ENCODE measurements around the gene SPACDR.

Gene SPACDR

GRCh38 chr7:100492738-100493475 is 28.8 kb upstream of the SPACDR start:
- Histone ChIP-seq H3K4me3 (ENCODE audit: low read depth, low read length) (peak overlapping the region; percentile 61), H3K27me3 (ENCODE audit: control insufficient read depth, insufficient read depth, low read length) (peaks cover 4% of the 10 kb centered on the region), H3K4me1 (ENCODE audit: control insufficient read depth, insufficient read depth, low read length) (peaks cover 5% of the 10 kb centered on the region; the same call in 1 of the 2 replicates), H3K9ac (ENCODE audit: low read depth, low read length) (no peak overlapping the region), H3K36me3 (ENCODE audit: control insufficient read depth, insufficient read depth, low read length) (peaks cover 5% of the 10 kb centered on the region; the same call in 1 of the 2 replicates), H3K9me3 (ENCODE audit: control insufficient read depth, insufficient read depth, low read length) (no peaks in the 10 kb centered on the region), H3K27ac (ENCODE audit: low read depth, low read length) (no peak overlapping the region)

- H3K4me3 ChIP-seq (ENCODE audit: low read depth, low read length): no peak overlapping the region
- H3K4me1 ChIP-seq (ENCODE audit: control insufficient read depth, insufficient read depth, low read length): peaks cover 11% of the 10 kb centered on the region; the same call in 1 of the 2 replicates
- H3K9me3 ChIP-seq (ENCODE audit: control insufficient read depth, insufficient read depth, low read length): no peaks in the 10 kb centered on the region
- peaks cover 4% of the 10 kb centered on the region for H3K27me3 ChIP-seq (ENCODE audit: control insufficient read depth, insufficient read depth, low read length)
- H3K9ac ChIP-seq (ENCODE audit: low read depth, low read length): no peak overlapping the region
- peaks cover 5% of the 10 kb centered on the region; the same call in 1 of the 2 replicates for H3K36me3 ChIP-seq (ENCODE audit: control insufficient read depth, insufficient read depth, low read length)
- no peak overlapping the region for H3K27ac ChIP-seq (ENCODE audit: low read depth, low read length)
These were observed 27.1 kb upstream of the SPACDR start for GRCh38 chr7:100491192-100491578.

GRCh38 chr7:100490483-100491191 is 26.6 kb upstream of the SPACDR start:
- H3K36me3 ChIP-seq (ENCODE audit: control insufficient read depth, insufficient read depth, low read length): peaks cover 5% of the 10 kb centered on the region; the same call in 1 of the 2 replicates
- H3K27me3 ChIP-seq (ENCODE audit: control insufficient read depth, insufficient read depth, low read length): peaks cover 4% of the 10 kb centered on the region
- H3K4me3 ChIP-seq (ENCODE audit: low read depth, low read length): no peak overlapping the region
- no peak overlapping the region for H3K9ac ChIP-seq (ENCODE audit: low read depth, low read length)
- no peak overlapping the region for H3K27ac ChIP-seq (ENCODE audit: low read depth, low read length)
- no peaks in the 10 kb centered on the region for H3K9me3 ChIP-seq (ENCODE audit: control insufficient read depth, insufficient read depth, low read length)
- H3K4me1 ChIP-seq (ENCODE audit: control insufficient read depth, insufficient read depth, low read length): peaks cover 11% of the 10 kb centered on the region; the same call in 1 of the 2 replicates

GRCh38 chr7:100489824-100490223 is 25.8 kb upstream of the SPACDR start:
- no peak overlapping the region for H3K27ac ChIP-seq (ENCODE audit: low read depth, low read length)
- peaks cover 11% of the 10 kb centered on the region; the same call in 1 of the 2 replicates for H3K4me1 ChIP-seq (ENCODE audit: control insufficient read depth, insufficient read depth, low read length)
- H3K36me3 ChIP-seq (ENCODE audit: control insufficient read depth, insufficient read depth, low read length): peaks cover 5% of the 10 kb centered on the region; the same call in 1 of the 2 replicates

GRCh38 chr7:100489121-100489520 is 25.1 kb upstream of the SPACDR start:
- H3K4me3 ChIP-seq (ENCODE audit: low read depth, low read length): no peak overlapping the region
- no peaks in the 10 kb centered on the region for H3K9me3 ChIP-seq (ENCODE audit: control insufficient read depth, insufficient read depth, low read length)
- no peak overlapping the region for H3K27ac ChIP-seq (ENCODE audit: low read depth, low read length)
- H3K27me3 ChIP-seq (ENCODE audit: control insufficient read depth, insufficient read depth, low read length): peaks cover 4% of the 10 kb centered on the region
- peaks cover 5% of the 10 kb centered on the region; the same call in 1 of the 2 replicates for H3K36me3 ChIP-seq (ENCODE audit: control insufficient read depth, insufficient read depth, low read length)
- H3K4me1 ChIP-seq (ENCODE audit: control insufficient read depth, insufficient read depth, low read length): peaks cover 16% of the 10 kb centered on the region
- H3K9ac ChIP-seq (ENCODE audit: low read depth, low read length): no peak overlapping the region

More at GRCh38 chr7:100489824-100490223, 25.8 kb upstream of the SPACDR start:
- Histone ChIP-seq H3K9ac (ENCODE audit: low read depth, low read length) (no peak overlapping the region), H3K9me3 (ENCODE audit: control insufficient read depth, insufficient read depth, low read length) (no peaks in the 10 kb centered on the region), H3K4me3 (ENCODE audit: low read depth, low read length) (no peak overlapping the region), H3K27me3 (ENCODE audit: control insufficient read depth, insufficient read depth, low read length) (peaks cover 4% of the 10 kb centered on the region)

GRCh38 chr7:100488333-100489095 is 24.5 kb upstream of the SPACDR start:
- H3K27ac ChIP-seq (ENCODE audit: low read depth, low read length): no peak overlapping the region
- peaks cover 5% of the 10 kb centered on the region; the same call in 1 of the 2 replicates for H3K36me3 ChIP-seq (ENCODE audit: control insufficient read depth, insufficient read depth, low read length)
- no peaks in the 10 kb centered on the region for H3K9me3 ChIP-seq (ENCODE audit: control insufficient read depth, insufficient read depth, low read length)
- peaks cover 4% of the 10 kb centered on the region for H3K27me3 ChIP-seq (ENCODE audit: control insufficient read depth, insufficient read depth, low read length)
- H3K4me1 ChIP-seq (ENCODE audit: control insufficient read depth, insufficient read depth, low read length): peaks cover 17% of the 10 kb centered on the region
- no peak overlapping the region for H3K9ac ChIP-seq (ENCODE audit: low read depth, low read length)
- no peak overlapping the region for H3K4me3 ChIP-seq (ENCODE audit: low read depth, low read length)

GRCh38 chr7:100486753-100487446 is 22.8 kb upstream of the SPACDR start:
- H3K9me3 ChIP-seq (ENCODE audit: control insufficient read depth, insufficient read depth, low read length): no peaks in the 10 kb centered on the region
- H3K4me1 ChIP-seq (ENCODE audit: control insufficient read depth, insufficient read depth, low read length): peaks cover 17% of the 10 kb centered on the region
- no peak overlapping the region for H3K4me3 ChIP-seq (ENCODE audit: low read depth, low read length)
- no peaks in the 10 kb centered on the region for H3K27me3 ChIP-seq (ENCODE audit: control insufficient read depth, insufficient read depth, low read length)
- peaks cover 5% of the 10 kb centered on the region; the same call in 1 of the 2 replicates for H3K36me3 ChIP-seq (ENCODE audit: control insufficient read depth, insufficient read depth, low read length)
- H3K27ac ChIP-seq (ENCODE audit: low read depth, low read length): no peak overlapping the region
- H3K9ac ChIP-seq (ENCODE audit: low read depth, low read length): no peak overlapping the region

GRCh38 chr7:100486111-100486636 is 22.1 kb upstream of the SPACDR start:
- no peaks in the 10 kb centered on the region for H3K9me3 ChIP-seq (ENCODE audit: control insufficient read depth, insufficient read depth, low read length)
- peaks cover 17% of the 10 kb centered on the region for H3K4me1 ChIP-seq (ENCODE audit: control insufficient read depth, insufficient read depth, low read length)
- no peaks in the 10 kb centered on the region for H3K27me3 ChIP-seq (ENCODE audit: control insufficient read depth, insufficient read depth, low read length)
- no peak overlapping the region for H3K4me3 ChIP-seq (ENCODE audit: low read depth, low read length)
- H3K9ac ChIP-seq (ENCODE audit: low read depth, low read length): no peak overlapping the region
- peaks cover 5% of the 10 kb centered on the region; the same call in 1 of the 2 replicates for H3K36me3 ChIP-seq (ENCODE audit: control insufficient read depth, insufficient read depth, low read length)
- no peak overlapping the region for H3K27ac ChIP-seq (ENCODE audit: low read depth, low read length)

GRCh38 chr7:100485471-100485876 is 21.4 kb upstream of the SPACDR start:
- H3K4me1 ChIP-seq (ENCODE audit: control insufficient read depth, insufficient read depth, low read length): peaks cover 17% of the 10 kb centered on the region
- no peak overlapping the region for H3K4me3 ChIP-seq (ENCODE audit: low read depth, low read length)
- H3K9ac ChIP-seq (ENCODE audit: low read depth, low read length): no peak overlapping the region
- H3K27ac ChIP-seq (ENCODE audit: low read depth, low read length): no peak overlapping the region
- H3K9me3 ChIP-seq (ENCODE audit: control insufficient read depth, insufficient read depth, low read length): no peaks in the 10 kb centered on the region
- H3K27me3 ChIP-seq (ENCODE audit: control insufficient read depth, insufficient read depth, low read length): no peaks in the 10 kb centered on the region
- H3K36me3 ChIP-seq (ENCODE audit: control insufficient read depth, insufficient read depth, low read length): peaks cover 5% of the 10 kb centered on the region; the same call in 1 of the 2 replicates

GRCh38 chr7:100484673-100485045 is 20.6 kb upstream of the SPACDR start:
- no peak overlapping the region for H3K27ac ChIP-seq (ENCODE audit: low read depth, low read length)
- H3K27me3 ChIP-seq (ENCODE audit: control insufficient read depth, insufficient read depth, low read length): no peaks in the 10 kb centered on the region
- H3K4me3 ChIP-seq (ENCODE audit: low read depth, low read length): peak overlapping the region; percentile 76; the same call in 1 of the 2 replicates
- H3K36me3 ChIP-seq (ENCODE audit: control insufficient read depth, insufficient read depth, low read length): peaks cover 5% of the 10 kb centered on the region; the same call in 1 of the 2 replicates
- peaks cover 12% of the 10 kb centered on the region for H3K4me1 ChIP-seq (ENCODE audit: control insufficient read depth, insufficient read depth, low read length)
- H3K9ac ChIP-seq (ENCODE audit: low read depth, low read length): no peak overlapping the region
- no peaks in the 10 kb centered on the region for H3K9me3 ChIP-seq (ENCODE audit: control insufficient read depth, insufficient read depth, low read length)

Measured in HUES48 (cell line).